Suppressor macrophage treated with lipopolysaccharide for 1 hour (primary cell): ENCODE measurements around the gene KLF3.

Source experiments
- DNase-seq, 3 donors: peaks; one replicate each; pipeline ENCODE4 v3.0.0-alpha.2; 2020 to 2022

KLF3 gene

GRCh38 chr4:38674258-38675144 lies 10.5 kb downstream of the KLF3 start:
- DNase-seq, result no peak

DNA sequence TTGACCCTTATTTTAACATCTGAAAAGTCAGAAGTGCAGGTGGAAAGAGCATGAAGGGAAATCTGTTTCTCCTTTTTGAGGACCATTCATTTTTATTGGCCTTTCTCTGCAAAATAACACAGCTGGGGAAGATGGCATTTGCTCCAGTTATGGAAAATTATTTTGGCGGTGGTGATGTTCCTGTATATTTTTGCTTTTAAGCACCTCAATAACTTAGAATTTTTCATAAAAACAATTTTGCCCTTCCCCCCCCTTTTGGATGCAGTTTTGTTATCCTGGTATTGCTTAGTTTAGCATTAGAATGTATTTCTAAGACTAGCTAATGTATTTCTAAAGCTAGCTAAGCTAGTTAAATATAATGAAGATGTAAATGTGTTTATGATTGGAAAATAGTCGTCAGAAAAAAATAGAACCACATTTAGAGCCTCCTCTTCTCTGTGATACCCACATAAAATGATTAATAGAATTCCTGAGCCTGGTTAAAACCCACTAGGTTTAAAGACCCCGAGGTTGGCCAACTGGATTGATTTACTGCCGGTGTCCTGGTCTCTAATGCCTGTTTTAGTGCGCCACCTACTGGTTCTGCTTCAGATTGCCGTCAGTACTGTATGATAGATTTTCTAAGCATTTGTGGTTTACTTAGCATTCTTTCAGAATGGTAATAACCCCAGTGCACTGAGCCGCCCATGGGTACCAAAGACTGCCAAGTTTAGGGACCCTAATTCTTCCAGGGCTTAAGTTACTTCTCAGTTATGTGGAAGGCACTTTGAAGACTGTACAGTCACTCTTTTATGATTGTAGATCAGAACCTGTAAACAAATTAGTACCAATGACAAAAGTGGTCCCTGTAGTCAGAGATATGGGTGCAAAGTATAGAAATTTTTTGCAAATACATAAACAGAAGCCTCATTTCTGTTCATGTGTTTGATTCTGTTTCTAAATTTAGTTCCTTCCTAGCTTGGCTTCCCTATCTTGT lies 11.4 kb downstream of the KLF3 start:
- DNase-seq, result peak; percentile 87 to 91 (median 88)

DNA sequence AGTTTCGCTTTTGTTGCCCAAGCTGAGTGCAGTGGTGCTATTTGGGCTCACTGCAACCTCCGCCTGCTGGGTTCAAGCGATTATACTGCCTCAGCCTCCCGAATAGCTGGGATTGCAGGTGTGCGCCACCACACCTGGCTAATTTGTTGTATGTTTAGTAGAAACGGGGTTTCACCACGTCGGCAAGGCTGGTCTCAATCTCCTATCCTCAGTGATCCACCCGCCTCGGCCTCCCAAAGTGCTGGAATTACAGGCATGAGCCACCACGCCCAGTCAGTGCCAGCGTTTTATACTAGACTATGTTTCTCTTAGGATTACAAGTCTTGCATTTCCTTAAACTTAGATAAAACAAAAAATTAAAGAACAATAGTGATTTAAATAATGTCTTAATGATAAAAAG lies 13.0 kb downstream of the KLF3 start:
- no peak for DNase-seq

- DNase-seq, result no peak
These were observed 13.4 kb downstream of the KLF3 start for GRCh38 chr4:38677441-38677840.

GRCh38 chr4:38678078-38678477 lies 14.1 kb downstream of the KLF3 start:
- peak; percentile 36 to 49 (median 40) for DNase-seq

DNA sequence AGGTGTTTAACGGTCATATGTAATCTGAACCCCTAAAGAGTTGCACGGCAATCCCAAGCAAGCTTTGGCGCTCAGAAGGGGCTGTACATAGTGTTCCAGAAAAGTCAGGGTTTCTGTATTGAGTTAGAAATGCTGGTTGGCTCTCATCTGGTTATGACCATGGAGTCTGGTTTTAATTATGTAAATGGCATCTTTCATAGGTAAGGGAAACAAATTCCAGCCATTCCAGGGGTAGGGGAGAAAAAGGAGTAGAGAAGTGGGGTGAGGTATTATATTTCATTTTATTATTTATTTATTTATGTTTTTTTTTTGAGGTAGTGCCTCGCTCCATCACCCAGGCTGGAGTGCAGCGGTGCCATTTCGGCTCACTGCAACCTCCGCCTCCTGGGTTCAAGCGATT lies 15.9 kb downstream of the KLF3 start:
- DNase-seq, result no peak

- DNase-seq, result no peak
These were observed 17.4 kb downstream of the KLF3 start for GRCh38 chr4:38681281-38681991.

DNA sequence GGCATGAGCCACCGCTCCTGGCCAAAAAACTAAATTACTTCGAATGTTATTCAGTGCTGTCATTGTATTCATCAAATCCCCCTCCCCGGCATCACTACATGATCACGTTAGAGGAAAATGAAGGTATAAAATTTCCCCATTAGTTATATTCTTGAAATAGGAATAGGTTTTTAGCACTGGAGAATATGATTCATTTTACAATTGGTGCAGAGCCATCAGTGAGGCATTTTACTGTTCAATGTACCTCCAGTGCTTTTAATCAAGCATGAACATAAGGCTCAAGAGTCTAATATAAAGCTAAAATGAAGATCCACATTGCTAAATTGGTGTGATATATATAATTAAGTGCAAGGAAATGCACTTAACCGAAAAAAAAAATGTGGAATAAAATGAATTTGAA lies 18.3 kb downstream of the KLF3 start:
- DNase-seq, result no peak

- peak in 1 of 3 donors; percentile 15 for DNase-seq
These were observed 19.3 kb downstream of the KLF3 start for GRCh38 chr4:38683276-38683675.

DNA sequence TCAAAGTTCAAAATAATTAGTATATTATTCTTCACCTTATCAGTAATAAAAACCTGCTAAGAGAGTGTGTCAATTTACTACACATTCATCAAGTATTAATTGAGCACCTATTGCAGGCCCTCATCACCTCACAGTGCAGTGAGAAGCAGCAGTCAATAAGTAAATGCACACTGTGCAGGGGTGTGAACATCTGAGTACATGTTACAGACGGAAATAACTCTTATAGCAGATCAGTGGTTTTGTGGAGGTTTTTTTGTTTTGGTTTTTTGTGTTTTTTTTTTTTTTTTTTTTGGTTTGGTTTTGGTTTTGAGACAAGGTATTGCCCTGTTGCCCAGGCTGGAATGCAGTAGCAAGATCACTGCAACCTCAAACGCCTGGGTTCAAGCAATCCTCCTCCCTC lies 20.3 kb downstream of the KLF3 start:
- DNase-seq, result no peak

GRCh38 chr4:38684951-38685844 lies 21.2 kb downstream of the KLF3 start:
- no peak for DNase-seq

DNA sequence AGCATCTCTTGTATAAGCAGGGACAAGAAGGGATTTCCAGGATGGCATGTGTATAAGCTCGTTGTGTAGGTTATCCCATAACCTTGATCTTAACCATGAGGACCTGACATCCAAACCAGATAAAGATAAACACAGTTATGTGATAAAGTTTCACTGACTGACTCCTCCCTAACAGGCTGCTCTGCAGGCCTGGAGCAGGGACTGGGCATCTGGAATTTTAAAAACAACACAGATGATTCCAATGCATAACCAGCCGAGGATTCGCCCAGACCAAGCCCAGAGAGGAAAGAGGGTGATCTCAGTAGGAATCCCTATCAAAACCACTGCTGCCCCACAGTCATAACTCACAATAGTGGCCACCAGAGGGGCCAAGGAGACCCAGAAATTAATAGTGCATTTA lies 22.7 kb downstream of the KLF3 start:
- DNase-seq, result no peak

DNA sequence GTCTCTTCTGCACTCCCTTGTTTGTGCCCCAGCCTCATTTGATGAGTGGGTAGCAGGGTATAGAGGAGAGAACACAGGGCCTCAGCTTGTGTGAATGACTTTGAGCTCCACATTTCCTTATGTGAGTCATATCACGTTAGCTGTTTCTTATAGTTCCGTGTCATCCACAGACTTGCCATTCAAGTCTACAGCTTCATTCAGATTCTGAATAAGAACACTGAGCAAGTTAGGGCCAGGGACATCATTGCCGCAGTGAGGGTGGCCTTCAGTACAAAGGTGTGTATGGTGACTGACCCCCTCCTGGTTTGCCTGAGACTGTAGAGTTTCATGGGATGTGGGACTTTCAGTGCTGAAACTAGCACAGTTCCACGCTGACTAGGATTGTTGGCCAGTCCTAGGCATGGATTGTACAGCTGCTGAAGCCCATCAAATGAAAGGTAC lies 23.6 kb downstream of the KLF3 start:
- no peak for DNase-seq

DNA sequence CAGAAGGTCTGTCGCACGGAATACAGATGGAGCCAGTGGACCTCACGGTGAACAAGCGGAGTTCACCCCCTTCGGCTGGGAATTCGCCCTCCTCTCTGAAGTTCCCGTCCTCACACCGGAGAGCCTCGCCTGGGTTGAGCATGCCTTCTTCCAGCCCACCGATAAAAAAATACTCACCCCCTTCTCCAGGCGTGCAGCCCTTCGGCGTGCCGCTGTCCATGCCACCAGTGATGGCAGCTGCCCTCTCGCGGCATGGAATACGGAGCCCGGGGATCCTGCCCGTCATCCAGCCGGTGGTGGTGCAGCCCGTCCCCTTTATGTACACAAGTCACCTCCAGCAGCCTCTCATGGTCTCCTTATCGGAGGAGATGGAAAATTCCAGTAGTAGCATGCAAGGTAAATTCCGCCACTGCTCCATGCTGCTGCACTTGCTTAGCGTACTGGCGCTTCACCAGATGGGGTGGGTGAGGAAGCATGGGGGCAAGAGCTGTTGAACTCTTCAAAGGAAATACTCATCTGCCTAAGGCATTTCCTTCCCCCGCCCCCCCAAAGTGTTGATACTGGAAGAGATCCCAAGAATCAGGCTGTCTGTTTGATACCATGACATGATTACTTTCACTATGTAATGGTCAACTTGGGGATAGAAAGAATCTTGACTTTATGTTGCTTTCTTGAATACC lies 24.8 kb downstream of the KLF3 start:
- no peak for DNase-seq

DNA sequence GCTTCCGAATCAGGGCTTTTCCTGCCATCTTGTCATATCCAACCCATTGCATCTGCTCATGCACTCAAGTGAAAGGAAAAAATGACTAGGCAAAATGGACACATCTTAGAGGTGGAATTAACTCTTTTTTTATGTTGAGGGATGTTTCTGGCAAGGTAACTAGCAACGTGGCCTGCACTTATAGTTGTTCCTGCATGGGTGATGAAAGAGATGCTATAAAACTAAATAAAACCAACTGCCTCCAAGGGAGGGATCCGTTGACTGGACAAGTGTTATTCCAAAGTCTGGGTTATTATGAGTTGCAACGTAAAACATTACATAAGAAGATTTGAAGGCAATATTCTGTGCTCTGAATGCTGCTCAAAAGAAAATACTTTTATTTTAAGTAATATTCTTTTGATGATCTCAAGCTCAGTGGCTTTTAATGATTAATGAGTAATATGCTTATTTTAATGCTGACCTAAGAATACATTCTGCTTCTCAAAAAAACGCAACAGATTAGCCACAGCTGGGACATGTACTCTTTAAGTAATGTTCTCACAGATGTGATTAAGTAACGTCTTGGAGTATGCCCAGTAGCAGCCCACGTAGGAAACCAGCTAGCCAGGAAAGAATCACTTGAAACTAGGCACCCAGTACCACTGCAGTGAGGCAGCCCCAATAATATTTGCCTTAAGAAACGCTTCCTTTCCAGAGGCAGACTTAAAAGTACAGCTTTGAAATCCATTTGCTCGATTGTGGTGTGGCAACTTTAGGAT lies 27.4 kb downstream of the KLF3 start:
- DNase-seq, result no peak

DNA sequence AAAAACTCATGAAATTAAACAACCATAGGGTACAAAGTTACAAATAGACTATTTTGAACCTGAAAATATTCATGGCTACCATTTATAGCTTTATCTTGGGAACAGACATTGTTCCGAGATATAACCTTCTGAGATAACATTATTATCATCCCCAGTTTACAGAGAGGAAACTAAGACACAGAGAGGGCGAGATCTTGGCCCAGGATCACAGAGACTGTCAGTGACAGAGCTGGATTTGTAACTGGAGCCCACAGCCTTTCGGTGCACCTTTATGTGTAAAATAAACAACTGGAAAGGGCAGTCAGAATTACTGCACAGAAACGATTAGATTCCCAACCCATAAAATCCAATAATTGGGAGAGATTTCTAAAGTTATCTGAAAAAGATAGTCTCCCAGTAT lies 28.4 kb downstream of the KLF3 start:
- no peak for DNase-seq

DNA sequence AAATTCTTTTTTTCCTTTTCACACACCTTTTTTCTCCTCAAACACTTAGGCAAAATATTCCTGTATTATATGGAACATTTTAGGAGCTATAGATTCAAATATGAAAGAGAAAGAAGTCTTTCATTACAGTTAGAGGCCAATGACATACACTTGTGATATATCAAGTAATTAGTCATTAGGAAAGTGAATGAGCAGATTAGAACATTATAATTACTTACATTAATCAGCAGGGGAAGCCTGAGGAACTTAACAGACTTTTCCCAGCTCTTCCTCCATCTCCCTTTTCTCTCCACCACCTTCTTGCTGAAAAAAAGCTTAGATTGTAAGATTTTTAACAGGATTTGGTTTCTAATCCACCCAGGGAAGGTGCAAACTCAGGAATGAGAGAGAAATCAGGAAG lies 29.6 kb downstream of the KLF3 start:
- no peak for DNase-seq

DNA sequence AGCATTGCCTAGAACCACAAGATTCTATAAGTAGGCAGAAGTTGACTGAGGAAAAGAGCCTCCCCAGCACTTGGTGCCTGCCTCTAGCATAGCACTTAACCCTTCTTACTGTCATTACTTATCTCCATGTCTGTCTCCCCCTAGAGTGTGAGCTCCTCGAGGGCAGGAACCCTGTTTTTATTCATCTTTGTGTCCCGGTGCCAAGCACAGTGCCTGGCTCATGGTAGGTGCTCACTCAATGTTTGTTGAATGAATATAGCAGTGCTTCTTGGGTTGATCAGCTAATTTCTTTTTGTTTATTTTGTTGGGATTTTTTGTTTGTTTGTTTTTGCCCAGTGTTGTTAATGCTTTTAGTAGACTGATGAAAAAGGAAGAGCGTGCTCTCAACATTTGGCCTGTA lies 30.3 kb downstream of the KLF3 start:
- DNase-seq, result no peak

GRCh38 chr4:38695809-38696208 lies 31.8 kb downstream of the KLF3 start:
- peak; percentile 29 to 40 (median 39) for DNase-seq

GRCh38 chr4:38696697-38697096 lies 32.7 kb downstream of the KLF3 start:
- DNase-seq, result no peak

DNA sequence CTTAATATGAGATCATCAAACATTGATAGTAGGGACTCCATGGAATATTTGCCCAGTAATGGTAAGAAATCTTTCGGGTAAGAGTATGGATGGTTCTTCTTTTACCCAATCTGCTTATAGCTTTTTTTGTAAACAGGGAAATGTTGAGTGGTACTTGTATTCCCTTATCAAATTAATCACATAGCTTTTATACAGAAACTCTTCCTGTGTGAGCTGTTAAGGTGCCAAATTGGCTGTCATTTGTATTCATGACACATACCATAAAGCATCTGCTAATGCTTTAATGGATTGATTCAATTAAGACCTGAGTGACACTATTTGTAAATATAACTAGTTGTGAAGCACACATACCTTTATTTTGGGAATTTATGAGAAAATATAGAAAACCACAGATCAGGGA lies 34.2 kb downstream of the KLF3 start:
- DNase-seq, result no peak
